ENCODE data around the gene IQSEC1.

IQSEC1 gene

GRCh38 chr3:12947504-12948369 is 125.5 kb downstream of the IQSEC1 start:
- no peak for FAIRE-seq

GRCh38 chr3:12946649-12947316 is 126.4 kb downstream of the IQSEC1 start:
- FAIRE-seq: no peak

GRCh38 chr3:12946251-12946648 is 127.0 kb downstream of the IQSEC1 start:
- FAIRE-seq: no peak

DNA sequence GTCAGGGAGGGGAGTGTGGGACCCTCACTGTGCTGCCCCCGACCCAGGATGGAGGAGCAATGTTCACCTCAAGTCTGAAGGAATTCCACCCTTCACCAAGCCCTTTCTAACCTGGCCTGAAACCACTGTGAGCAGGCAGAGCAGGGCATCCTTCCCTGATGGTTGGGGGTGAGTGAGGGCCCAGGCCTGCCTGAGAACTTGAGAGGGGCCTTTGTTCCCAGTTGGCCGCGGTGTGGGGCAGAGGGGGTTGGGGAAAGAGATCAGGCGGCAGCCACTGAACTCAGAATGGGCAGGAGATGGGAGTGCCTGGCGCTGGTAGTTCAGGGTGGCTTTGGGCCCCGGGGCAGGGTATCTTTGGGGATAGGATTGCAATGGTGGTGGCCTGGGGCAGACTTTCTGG is 128.4 kb downstream of the IQSEC1 start:
- no peak for FAIRE-seq

- FAIRE-seq: no peak
Measured at GRCh38 chr3:12944413-12944812, 128.8 kb downstream of the IQSEC1 start.

DNA sequence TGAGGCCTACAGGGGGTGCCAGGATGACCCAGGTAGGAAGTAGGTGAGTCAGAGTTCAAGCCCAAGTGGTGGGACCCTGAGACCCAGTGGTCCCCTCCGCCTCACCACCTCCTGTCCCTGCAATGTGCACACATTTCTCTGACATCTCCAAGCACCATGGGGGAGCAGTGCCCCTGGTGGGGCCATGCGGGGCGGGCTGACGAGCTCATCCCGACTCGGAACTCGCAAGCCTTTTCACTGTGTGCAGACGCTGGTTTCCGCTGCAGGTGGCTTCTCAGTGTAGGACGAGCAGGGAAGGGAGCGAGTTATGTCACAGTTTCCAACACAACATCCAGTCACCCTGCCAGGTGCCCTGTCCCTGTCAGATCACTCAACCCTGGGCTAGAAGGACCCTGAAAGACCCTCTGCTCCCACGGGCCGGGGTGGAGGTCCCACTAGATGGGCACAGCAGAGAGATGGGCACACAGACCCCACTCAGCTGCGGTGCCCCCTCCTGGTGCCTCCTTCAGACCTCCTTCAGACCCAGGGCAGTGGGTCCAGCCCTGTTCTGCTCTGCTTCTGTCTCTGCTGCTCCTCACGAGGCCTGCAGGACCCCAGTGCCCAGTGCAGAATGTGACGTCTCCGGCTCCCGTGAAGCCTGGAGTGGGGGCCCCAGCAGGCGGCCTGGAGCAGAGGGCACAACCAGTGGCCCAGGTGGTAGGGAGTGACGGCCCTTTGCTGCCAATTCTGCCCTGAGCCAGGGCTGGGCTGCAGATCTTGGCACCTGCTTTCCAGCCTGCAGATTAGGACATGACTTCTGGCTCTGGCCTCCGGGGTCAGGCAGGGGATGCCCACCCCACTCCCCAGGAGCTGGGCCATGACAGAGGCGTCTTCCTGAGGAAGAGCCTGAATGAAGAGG is 129.9 kb downstream of the IQSEC1 start:
- FAIRE-seq: no peak

GRCh38 chr3:12941495-12942023 is 131.7 kb downstream of the IQSEC1 start:
- no peak for FAIRE-seq

DNA sequence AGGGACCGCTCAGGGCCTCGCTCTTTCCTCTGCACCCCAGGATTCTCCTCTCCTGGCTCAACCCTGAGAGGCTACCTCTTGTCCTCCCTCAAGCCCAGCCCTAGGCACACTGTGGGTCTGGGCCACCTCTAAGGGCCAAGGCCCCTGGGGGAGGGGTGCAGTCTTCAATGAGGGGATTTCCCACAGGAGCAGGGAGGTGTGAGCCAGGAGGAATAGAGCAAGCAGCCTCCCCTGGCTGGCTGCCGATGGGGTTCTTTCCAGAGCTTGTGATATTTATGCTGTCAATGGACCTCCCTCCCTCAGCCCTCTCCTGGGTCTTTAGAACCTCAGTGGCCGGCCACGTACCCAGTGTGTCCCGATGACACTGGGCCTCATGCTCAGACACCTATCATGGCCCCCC is 132.4 kb downstream of the IQSEC1 start:
- FAIRE-seq: no peak

DNA sequence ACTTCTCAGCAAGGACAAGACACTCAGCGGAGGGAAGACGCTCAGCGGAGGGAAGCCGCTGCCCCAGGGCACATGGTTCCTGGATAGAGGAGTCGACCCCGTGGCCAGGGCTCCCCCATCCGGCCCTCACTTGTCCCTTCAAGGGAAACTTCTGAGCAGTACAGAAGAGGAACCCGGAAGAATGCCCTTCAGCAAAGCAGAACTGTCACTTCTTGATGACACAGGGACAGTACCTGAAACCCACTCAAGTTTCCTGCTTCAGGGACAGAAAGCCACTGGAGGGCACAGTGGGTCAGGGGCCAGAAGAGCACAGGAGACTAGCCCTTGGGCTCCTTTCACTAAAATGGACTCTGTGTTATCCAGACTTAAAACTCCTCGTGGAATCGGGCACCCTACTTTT is 134.1 kb downstream of the IQSEC1 start:
- no peak for FAIRE-seq

GRCh38 chr3:12938258-12938711 is 134.9 kb downstream of the IQSEC1 start:
- FAIRE-seq: no peak

GRCh38 chr3:12935861-12936830 is 137.1 kb downstream of the IQSEC1 start:
- no peak for FAIRE-seq

DNA sequence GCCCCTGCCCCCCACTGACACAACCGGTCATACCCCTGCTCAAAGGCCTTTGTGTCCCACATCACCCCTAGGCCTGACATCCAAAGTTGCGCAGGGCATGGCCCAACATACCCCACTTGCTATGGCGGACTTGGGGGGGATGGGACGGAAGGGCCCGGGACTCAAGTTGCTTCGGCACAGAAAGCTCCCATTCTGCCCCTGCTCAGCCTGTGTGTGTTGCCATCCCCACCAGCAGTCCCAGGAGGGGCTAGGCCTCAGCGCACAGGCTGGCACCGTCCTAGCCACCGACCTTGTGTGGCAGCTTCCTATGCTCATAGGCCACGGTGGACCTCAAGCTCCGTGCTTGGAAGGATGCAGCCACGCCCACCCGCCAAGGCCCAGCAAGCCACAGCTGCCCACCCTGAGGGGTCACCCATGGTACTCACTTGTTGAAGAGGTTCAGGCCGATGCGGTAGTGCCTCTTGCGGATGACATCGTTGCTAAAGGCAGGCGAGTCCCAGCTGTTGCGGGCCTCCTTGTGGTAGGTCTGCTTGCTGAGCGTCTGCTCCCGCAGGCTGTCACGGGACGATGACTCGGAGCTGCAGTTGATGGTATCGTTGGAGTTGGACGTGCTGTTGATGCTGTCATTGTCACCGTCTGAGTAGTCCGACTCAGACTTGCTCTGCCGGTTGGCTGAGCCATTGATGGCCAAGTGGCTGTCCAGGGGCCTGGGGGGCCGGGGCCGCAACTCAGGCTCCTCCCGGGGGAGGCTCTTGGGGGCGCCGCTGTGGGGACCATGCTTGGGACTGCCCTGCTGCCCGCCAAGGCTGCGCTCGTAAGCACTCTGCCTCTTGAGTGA is 138.0 kb downstream of the IQSEC1 start:
- no peak for FAIRE-seq

- FAIRE-seq: no peak
Measured at GRCh38 chr3:12934431-12934830, 138.8 kb downstream of the IQSEC1 start.

DNA sequence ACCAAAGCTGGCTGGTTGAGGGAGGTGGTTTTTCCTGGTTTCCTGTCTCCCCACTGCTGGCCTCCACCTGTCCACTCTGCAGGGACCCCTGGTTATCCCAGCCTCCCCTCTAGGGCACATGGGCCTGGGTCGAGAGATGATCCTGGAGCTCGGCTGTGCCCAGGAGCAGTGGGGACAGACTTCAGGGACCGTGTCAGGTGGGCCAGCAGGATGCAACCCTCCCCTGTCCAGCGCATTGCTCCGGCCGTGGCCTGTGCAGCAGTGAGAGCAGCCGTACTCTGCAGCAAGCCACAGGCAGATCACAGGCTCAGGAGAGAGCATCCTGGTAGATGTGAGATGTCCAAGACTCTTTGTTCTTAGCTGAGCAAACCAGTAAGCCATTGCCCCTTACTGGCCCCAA is 139.3 kb downstream of the IQSEC1 start:
- no peak for FAIRE-seq

DNA sequence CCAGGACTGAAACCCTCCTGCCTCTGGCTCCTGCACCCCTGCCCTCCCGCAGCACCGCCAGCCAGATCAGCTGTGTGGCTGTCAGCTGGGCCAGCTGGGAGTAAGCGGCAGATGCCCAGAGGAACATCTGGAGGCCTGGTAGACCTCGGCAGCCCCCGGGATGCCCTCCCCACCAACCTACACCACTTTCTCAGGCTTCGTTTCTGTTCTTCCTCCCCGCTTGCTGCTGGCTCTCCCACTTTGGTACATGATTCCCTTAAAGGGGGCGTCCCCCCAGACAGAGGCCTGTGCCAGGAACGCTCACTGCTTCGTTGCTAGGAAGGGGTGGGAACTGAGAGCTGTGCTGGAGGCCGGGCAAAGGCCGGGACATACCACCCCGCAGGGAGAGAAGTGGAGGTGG is 140.5 kb downstream of the IQSEC1 start:
- no peak for FAIRE-seq

DNA sequence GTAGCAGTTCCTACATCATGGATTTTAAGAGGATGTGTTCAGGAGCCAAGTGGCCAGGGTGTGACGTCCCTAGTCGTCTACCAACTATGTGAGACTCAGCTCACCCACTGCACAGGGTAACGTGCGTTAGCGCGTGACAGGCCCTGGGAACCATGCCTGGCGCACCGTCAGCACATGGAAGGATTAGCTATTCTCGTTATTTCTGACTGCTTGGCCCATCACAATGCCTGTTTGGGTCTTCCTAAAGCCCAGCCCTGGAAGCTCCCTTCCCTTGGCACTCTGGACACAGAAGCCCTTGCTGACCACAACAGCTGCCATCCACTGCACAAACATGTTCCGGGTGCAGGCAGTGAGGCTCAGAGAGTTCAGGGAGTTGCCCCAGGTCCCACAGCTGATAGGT is 140.9 kb downstream of the IQSEC1 start:
- no peak for FAIRE-seq

DNA sequence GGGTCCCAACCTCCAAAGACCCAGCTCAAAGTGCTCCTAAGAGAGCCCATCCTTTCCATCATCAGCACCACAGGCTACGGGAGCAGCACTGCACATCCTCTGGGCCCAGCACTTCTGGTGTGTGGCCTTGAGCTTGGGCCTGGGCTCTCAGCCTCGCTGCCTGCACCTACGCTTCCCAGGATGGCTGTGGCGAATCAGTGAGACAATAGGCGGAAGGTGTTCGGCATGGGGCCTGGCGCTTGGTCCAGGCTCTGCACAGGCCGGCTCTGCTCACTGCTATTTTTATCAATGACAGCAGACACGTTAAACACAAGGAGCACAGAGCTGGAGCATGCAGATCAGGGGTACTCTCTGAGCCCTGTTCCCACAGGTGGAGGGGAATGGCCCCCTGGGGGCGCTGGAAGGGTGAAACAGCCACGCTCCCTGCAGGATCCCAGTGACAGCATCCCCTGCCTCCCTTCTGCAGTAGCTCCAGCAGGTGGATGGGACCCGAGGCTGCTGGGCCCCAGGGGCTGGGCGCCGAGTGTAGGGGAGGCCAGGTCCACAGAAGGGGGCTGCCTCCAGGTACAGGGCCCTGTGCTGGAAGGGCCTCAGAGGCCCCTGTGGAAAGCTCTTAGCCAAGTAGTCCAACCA is 141.8 kb downstream of the IQSEC1 start:
- FAIRE-seq: no peak

DNA sequence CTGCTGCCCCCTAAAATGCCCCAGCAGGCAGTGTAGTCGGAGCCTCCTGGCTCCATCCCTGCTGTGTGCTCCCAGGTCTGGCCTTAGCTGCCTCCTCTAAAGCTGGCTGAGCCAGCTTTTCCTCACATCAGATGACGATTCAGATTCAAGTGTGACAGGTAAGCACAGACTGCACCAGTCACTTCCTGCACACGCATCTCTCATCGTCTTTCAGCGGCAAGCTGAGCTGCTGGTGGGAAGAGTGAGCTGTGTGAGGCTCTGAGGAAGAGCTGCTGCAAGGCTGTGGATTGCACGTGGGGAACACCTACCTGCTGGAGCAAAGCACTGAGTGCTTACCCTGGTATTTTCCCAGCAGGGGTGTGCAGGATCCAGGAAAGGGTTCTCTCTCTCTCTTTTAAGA is 143.4 kb downstream of the IQSEC1 start:
- no peak for FAIRE-seq

GRCh38 chr3:12926660-12927059 is 146.6 kb downstream of the IQSEC1 start:
- no peak for FAIRE-seq

GRCh38 chr3:12925648-12926047 is 147.6 kb downstream of the IQSEC1 start:
- no peak for FAIRE-seq

All from A204.1 (cell line).